ENCODE results near the gene STK25. TPM values are rescaled to one million over a fixed set of nuclear protein-coding genes. Genes with fewer than 3 reads are reported as not detected.
"Not testable (repeated sequence)": the region's sequence is repeated elsewhere in the genome, so short reads cannot be mapped to it uniquely, and the experiment has no call there.

The STK25 gene
- polyA plus RNA-seq, 3 donors, result 116 to 169 (median 146) TPM

DNA sequence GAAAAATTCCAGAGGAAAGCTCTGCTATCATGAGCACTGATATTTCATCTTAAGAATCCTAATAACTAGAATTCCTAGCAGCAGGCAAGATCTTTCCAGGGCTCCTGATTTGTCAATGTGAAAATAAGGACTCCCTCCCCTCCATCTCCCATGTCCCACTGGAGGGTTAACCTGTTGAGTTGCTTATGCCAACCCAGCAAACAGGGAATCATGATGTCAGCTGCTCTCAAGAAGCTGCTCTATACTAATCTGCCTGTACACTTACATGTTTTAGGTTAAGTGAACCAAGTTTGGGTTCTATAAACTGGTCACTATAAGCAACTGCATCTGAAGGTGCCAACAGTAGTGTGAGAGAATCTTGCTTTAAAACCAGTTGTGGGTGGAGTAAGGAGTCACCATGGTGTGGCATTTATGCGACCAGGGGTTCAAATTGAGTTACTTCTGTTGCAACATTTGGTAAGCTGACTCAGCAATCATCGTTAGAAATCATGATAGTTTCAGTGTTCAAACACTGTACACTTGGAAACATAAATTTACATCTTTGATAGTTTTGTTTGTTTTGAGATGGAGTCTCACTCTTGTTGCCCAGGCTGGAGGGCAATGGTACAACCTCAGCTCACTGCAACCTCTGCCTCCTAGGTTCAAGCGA, 53.4 kb downstream of the STK25 start:
- 56 to 66% (median 65%) methylated on average over 3 of the region's 3 CpGs for WGBS, 3 donors
- no peak overlapping the region for H3K27ac ChIP-seq (ENCODE audit: low read depth, low read length)

DNA sequence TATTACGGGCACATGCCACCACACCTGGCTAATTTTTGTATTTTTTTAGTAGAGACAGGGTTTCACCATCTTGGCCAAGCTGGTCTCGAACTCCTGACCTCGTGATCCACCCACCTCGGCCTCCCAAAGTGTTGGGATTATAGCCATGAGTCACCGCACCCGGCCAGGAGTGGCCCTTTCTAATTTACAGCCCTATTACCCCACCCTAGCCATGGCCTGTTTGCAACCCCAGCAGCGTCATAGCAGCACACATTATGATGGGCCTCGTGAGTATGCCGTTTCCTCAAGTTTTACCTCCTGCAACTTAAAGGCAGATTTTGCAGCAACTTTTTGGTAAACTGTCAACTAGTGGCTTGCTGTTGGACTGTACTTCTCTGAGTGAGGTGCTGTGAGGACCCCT, 54.5 kb downstream of the STK25 start:
- 75 to 95% (median 89%) methylated on average over 9 of the region's 9 CpGs for WGBS, 3 donors
- H3K27ac ChIP-seq (ENCODE audit: low read depth, low read length), result not testable (repeated sequence)

GRCh38 chr2:241451840-241452506, 56.4 kb downstream of the STK25 start:
- WGBS, 3 donors, result 44 to 83% (median 79%) methylated on average over 10 of the region's 10 CpGs
- H3K27ac ChIP-seq (ENCODE audit: low read depth, low read length), result no peak overlapping the region

DNA sequence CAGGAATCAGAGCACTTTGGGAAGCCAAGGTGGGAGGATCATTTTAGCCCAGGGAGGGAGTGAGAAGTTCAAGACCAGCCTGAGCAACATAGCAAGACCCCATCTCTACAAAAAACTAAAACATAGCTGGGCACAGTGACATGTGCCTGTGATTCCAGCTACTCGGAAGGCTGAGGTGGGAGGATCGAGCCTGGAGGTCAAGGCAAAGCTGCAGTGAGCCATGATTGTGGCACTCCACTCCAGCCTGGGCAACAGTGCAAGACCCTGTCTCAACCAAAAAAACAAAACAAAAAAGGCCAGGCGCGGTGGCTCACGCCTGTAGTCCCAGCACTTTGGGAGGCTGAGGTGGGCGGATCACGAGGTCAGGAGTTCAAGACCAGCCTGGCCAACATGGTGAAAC, 58.3 kb downstream of the STK25 start:
- not testable (repeated sequence) for H3K27ac ChIP-seq (ENCODE audit: low read depth, low read length)
- 89 to 99% (median 92%) methylated on average over 6 to 7 of the region's 7 CpGs for WGBS, 3 donors

- no peak overlapping the region for H3K27ac ChIP-seq (ENCODE audit: low read depth, low read length)
- 79 to 88% (median 85%) methylated on average over 2 of the region's 2 CpGs for WGBS, 3 donors
Measured at GRCh38 chr2:241445426-241445825, 63.0 kb downstream of the STK25 start.

DNA sequence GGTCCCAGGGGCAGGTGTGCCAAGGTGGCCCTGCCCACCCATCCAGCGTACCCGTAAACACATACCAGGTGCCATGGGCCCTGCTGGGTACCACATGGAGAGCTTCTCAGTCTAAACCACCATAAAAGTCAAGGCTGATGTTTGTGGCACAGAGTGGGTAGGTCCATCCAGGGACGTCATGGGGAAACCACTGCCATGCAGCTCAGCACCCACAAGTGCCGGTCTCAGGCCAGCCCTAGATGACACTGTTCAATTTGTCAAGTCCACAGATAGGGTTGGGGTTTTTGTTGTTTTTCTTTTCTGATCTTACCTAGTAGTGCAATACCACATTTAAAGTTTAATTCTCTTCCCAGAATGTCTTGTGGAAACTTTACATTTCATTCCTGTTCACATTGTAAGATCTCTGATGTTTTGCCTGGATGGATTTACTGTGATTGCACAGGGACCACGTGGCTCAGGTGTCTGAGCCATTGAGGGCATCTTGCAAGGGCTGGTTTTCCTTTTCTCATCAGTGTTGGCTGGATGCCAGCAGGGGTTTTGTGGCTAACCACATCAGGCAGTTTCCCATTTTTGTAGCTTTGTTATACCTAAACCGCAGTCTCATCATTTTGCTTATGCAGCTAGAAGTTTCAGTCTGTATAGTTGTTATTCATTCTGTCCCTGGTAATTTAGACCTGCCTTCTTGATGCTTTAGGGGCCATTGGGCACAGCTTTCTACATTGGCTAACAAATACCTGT, 64.7 kb downstream of the STK25 start:
- H3K27ac ChIP-seq (ENCODE audit: low read depth, low read length), result no peak overlapping the region
- 66 to 89% (median 76%) methylated on average over 6 of the region's 6 CpGs for WGBS, 3 donors

Other genes starting within 250 kb of the STK25 start
- gene HDLBP, start 192.9 kb downstream of the STK25 start, polyA plus RNA-seq, result 100 to 1,000 TPM; 187 to 327 (median 208) TPM
- 100 to 1,000 TPM; 133 to 335 (median 211) TPM for gene SEPTIN2, start 192.7 kb downstream of the STK25 start, polyA plus RNA-seq
- gene FARP2, start 152.3 kb downstream of the STK25 start, polyA plus RNA-seq, result 10 to 100 TPM; 10.2 to 17.5 (median 14.1) TPM
- 100 to 1,000 TPM in 1 of 3 donors, 10 to 100 TPM in 2; 28.1 to 222 (median 43.2) TPM for gene BOK, start 50.2 kb upstream of the STK25 start, polyA plus RNA-seq
- 10 to 100 TPM; 38.4 to 51.2 (median 41.2) TPM for gene THAP4, start 128.6 kb upstream of the STK25 start, polyA plus RNA-seq
- gene ATG4B, start 129.1 kb upstream of the STK25 start, polyA plus RNA-seq, result 10 to 100 TPM; 29.5 to 48.2 (median 43.3) TPM
- 10 to 100 TPM in 2 of 3 donors, 1 to 10 TPM in 1; 9.7 to 21.8 (median 17.8) TPM for gene DTYMK, start 178.2 kb upstream of the STK25 start, polyA plus RNA-seq
- gene ING5, start 193.5 kb upstream of the STK25 start, polyA plus RNA-seq, result 10 to 100 TPM; 21.2 to 35.9 (median 31.4) TPM
- 10 to 100 TPM; 17.8 to 29.7 (median 29.4) TPM for gene D2HGDH, start 226.0 kb upstream of the STK25 start, polyA plus RNA-seq